K562 (cell line): ENCODE data around the gene TNRC6B.

ENCODE experiments used
- CTCF ChIP-seq, 3 experiments: IDR thresholded peaks in 2 of 3; conservative IDR thresholded peaks in 1 of 3; 2 replicates each; pipeline ENCODE4 v1.5.1; 2011 to 2012; ENCODE audit warnings: low read length in 3 of 3, mild to moderate bottlenecking in 3 of 3, control low read depth in 2 of 3, improper control_type of control experiment in 1 of 3, inconsistent platforms in 1 of 3, low read depth in 1 of 3, mixed read lengths in 1 of 3, moderate library complexity in 1 of 3; ENCODE audit not compliant: insufficient read depth in 2 of 3
- DMBX1 ChIP-seq: fragments of 250-450 bp; sonication (Bioruptor Pico); IDR thresholded peaks from 2 replicates; pipeline ENCODE4 v1.8.0; 2022; ENCODE audit warnings: inconsistent platforms, mild to moderate bottlenecking, moderate library complexity, borderline replicate concordance
- EP300 ChIP-seq: IDR thresholded peaks from 2 replicates; pipeline ENCODE4 v1.6.1; 2012; ENCODE audit warnings: low read length, improper control_type of control experiment
- GABPA ChIP-seq: fragments of 200-800 bp; sonication (Bioruptor generic); conservative IDR thresholded peaks from 2 replicates; pipeline ENCODE4 v1.6.1; 2016; ENCODE audit warnings: low read depth, missing genetic modification characterization, missing compliant biosample characterization
- NCOA2 ChIP-seq, 2 experiments: fragments of 450-650 bp; IDR thresholded peaks; 2 replicates each; pipeline ENCODE4 v1.6.1; 2018; ENCODE audit warnings: mild to moderate bottlenecking in 2 of 2, moderate library complexity in 1 of 2; ENCODE audit not compliant: partially characterized antibody in 2 of 2
- NUFIP1 ChIP-seq: fragments of 450-650 bp; IDR thresholded peaks from 2 replicates; pipeline ENCODE4 v1.6.1; 2018; ENCODE audit not compliant: partially characterized antibody
- POLR2A ChIP-seq: fragments of 450-650 bp; conservative IDR thresholded peaks from 2 replicates; pipeline ENCODE4 v1.6.1; 2016
- PTRF ChIP-seq: fragments of 450-650 bp; IDR thresholded peaks from 2 replicates; pipeline ENCODE4 v1.6.1; 2016; ENCODE audit warnings: mild to moderate bottlenecking, missing genetic modification characterization, missing compliant biosample characterization
- SMC3 ChIP-seq: conservative IDR thresholded peaks from 2 replicates; pipeline ENCODE4 v1.6.1; 2011; ENCODE audit warnings: low read depth, low read length, improper control_type of control experiment; ENCODE audit not compliant: insufficient read depth
- UBTF ChIP-seq, 2 experiments: IDR thresholded peaks; 2 replicates each; pipeline ENCODE4 v1.6.1; 2012; ENCODE audit warnings: improper control_type of control experiment in 2 of 2, low read depth in 2 of 2, low read length in 2 of 2, borderline replicate concordance in 1 of 2
- ZFP1 ChIP-seq: fragments of 450-650 bp; formaldehyde crosslinking; IDR thresholded peaks from 2 replicates; pipeline ENCODE4 v1.4.0; 2020; ENCODE audit warnings: mild to moderate bottlenecking, mixed read lengths
- ZNF24 ChIP-seq: fragments of 450-650 bp; IDR thresholded peaks from 2 replicates; pipeline ENCODE4 v1.6.1; 2016
- ZNF3 ChIP-seq: fragments of 250-450 bp; sonication (Bioruptor Pico); IDR thresholded peaks from 2 replicates; pipeline ENCODE4 v1.5.0; 2021; ENCODE audit warnings: mild to moderate bottlenecking, moderate library complexity
- ZNF311 ChIP-seq: fragments of 250-450 bp; sonication (Bioruptor Pico); IDR thresholded peaks from 2 replicates; pipeline ENCODE4 v1.4.0; 2020; ENCODE audit warnings: mild to moderate bottlenecking, moderate library complexity

- no peak for TF ChIP-seq CTCF (IDR thresholded peaks at IDR 0.05 in 2 of 3, conservative IDR thresholded peaks at IDR 0.05 in 1 of 3; ENCODE audit: insufficient read depth in 2 of 3, low read depth in 1 of 3, low read length in 3 of 3)
- no peak for TF ChIP-seq DMBX1
- TF ChIP-seq EP300 = no peak
- no peak for TF ChIP-seq ZNF3 (CRISPR knock-in tag)
- TF ChIP-seq ZNF311 (CRISPR knock-in tag) = no peak
- no peak for TF ChIP-seq UBTF (IDR thresholded peaks at IDR 0.05; ENCODE audit: borderline replicate concordance in 1 of 2, low read depth in 2 of 2, low read length in 2 of 2)
- TF ChIP-seq POLR2A = no peak
- no peak for TF ChIP-seq ZNF24
- TF ChIP-seq GABPA (tag) = no peak
- no peak for TF ChIP-seq NCOA2 (IDR thresholded peaks at IDR 0.05; ENCODE audit: partially characterized antibody in 2 of 2)
- TF ChIP-seq NUFIP1 = no peak
- no peak for TF ChIP-seq ZFP1 (CRISPR knock-in tag)
- no peak for TF ChIP-seq PTRF (tag)
- TF ChIP-seq SMC3 = no peak
Measured at GRCh38 chr22:40279017-40279416, 101.3 kb downstream of the TNRC6B start.
